Stomach (tissue), 9 donors: ENCODE results near the gene KPNA3. TPM values are rescaled to one million over a fixed set of nuclear protein-coding genes. Genes with fewer than 3 reads are reported as not detected.
A peak's percentile ranks its signal among the peaks of the same experiment; 100 is the strongest.

Source experiments
- DNase-seq, 2 donors: peaks; one replicate each; pipeline versions ENCODE4 v3.0.0 to v3.0.0-alpha.2; 2013 to 2019
- H3K27ac ChIP-seq, 5 donors: fragments of 200-600 bp in 4 of 5; sonication (generic) in 4 of 5; one replicate each; pipeline ENCODE4 v1.5.1; 2013 to 2019; ENCODE audit warnings: mild to moderate bottlenecking in 1 of 5, moderate library complexity in 1 of 5
- H3K27me3 ChIP-seq, 3 donors: fragments of 200-600 bp; sonication (generic); one replicate each; pipeline ENCODE4 v1.5.1; 2017 to 2019; ENCODE audit warnings: mixed run types in 1 of 3
- H3K36me3 ChIP-seq, 4 donors: fragments of 200-600 bp; sonication (generic); 1 replicate in 3 of 4; 2 replicates in 1 of 4; pipeline ENCODE4 v1.5.1; 2016 to 2019
- H3K4me1 ChIP-seq, 4 donors: fragments of 200-600 bp; sonication (generic); one replicate each; pipeline ENCODE4 v1.5.1; 2016 to 2019
- H3K4me3 ChIP-seq, 4 donors: fragments of 200-600 bp; sonication (generic) in 3 of 4; one replicate each; pipeline ENCODE4 v1.5.1; 2016 to 2019; ENCODE audit warnings: mild to moderate bottlenecking in 1 of 4
- H3K9me3 ChIP-seq, 4 donors: fragments of 200-600 bp; sonication (generic); one replicate each; pipeline ENCODE4 v1.5.1; 2016 to 2019
- EP300 ChIP-seq: sonication (generic); formaldehyde crosslinking; IDR thresholded peaks from one replicate; pipeline ENCODE4 v1.6.1; 2017; ENCODE audit warnings: antibody characterized with exemption
- POLR2A ChIP-seq, 4 donors: fragments of 450-650 bp; IDR thresholded peaks; one replicate each; pipeline ENCODE4 v1.6.1; 2016; ENCODE audit warnings: antibody characterized with exemption in 4 of 4, control low read depth in 2 of 4, mild to moderate bottlenecking in 1 of 4, moderate library complexity in 1 of 4
- POLR2AphosphoS5 ChIP-seq, 3 donors: sonication (generic); formaldehyde crosslinking; IDR thresholded peaks; one replicate each; pipeline ENCODE4 v1.6.1; 2016; ENCODE audit warnings: antibody characterized with exemption in 3 of 3
- WGBS, 5 donors: extraction: QIAGEN DNeasy Blood & Tissue Kit in 3 of 5; methylation state at CpG; one replicate each; pipeline versions ENCODE4 v1.1.5 to v1.1.7; 2013 to 2018; 5-methylcytosine and 5-hydroxymethylcytosine counted together
- intact Hi-C: fragments of 100-400 bp; cut with DNase I; formaldehyde crosslinking; loops from one replicate; pipeline ENCODE4 v1.15.1; 2023; ENCODE audit warnings: low total_unique reads
- polyA plus RNA-seq, 3 donors: library from polyadenylated mRNA; stranded (reverse); fragments of 200-250 nt; gene quantifications; one replicate each; pipeline ENCODE4 v1.2.3, GENCODE V29; 2013
- total RNA-seq, 5 donors: library from RNA; depleted of rRNA; stranded (reverse); fragments of >200 nt; gene quantifications; one replicate each; pipeline versions ENCODE4 v1.1.0 to v1.2.3, GENCODE V29; 2014 to 2016
- TF ChIP-seq, protein P1 (sequence below), 7 experiments: fragments of 450-650 bp in 4 of 7; fragments of 200-600 bp in 3 of 7; sonication (generic) in 3 of 7; IDR thresholded peaks; one replicate each; pipeline ENCODE4 v1.5.1; 2016 to 2019; ENCODE audit warnings: antibody characterized with exemption in 7 of 7, control low read depth in 2 of 7, mild to moderate bottlenecking in 1 of 7
- donor health status: healthy with polysubstance abuse.
- donor health status: Bipolar disorder and iron deficiency.
- donor health status: healthy.

The KPNA3 gene
- total and polyA plus RNA-seq, 8 donors = 4.3 to 65.9 (median 14.9) TPM

DNA sequence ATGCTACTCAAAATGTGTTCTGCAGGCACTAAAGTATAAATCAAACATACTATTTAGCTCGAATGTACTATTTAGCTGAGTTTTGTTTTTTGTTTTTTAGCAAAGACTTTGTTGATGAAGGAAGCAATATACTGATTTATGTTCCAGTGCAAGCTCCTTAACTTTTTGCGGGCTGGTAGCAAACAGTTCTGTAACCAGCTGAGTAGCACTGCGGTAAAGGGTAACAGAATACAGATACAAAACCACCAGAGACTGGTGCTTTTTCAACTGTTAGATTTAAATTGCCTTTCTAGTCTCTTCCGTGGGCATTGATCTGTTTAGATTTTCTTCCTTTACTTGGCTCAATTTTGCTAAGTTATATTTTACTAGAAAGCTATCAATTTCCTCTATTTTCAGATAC is 39.0 kb upstream of the KPNA3 start:
- DNase-seq = no peak
- H3K27me3 ChIP-seq = no peaks in the 10 kb centered on the region
- intact Hi-C loops = no loop called here
- H3K9me3 ChIP-seq = peaks cover 0 to 7% (median 0%) of the 10 kb centered on the region in 4 donors
- no peaks in the 10 kb centered on the region for H3K4me1 ChIP-seq
- H3K4me3 ChIP-seq = no peak overlapping the region
- 38 to 58% (median 43%) methylated on average over 4 of the region's 4 CpGs for WGBS, 5 donors
- no peak overlapping the region for H3K27ac ChIP-seq
- no peaks in the 10 kb centered on the region for H3K36me3 ChIP-seq
- TF ChIP-seq POLR2A (IDR thresholded peaks at IDR 0.05) = no peak
- no peak for TF ChIP-seq POLR2AphosphoS5 (IDR thresholded peaks at IDR 0.05)
- no peak for TF ChIP-seq EP300
- TF ChIP-seq, protein P1, sequence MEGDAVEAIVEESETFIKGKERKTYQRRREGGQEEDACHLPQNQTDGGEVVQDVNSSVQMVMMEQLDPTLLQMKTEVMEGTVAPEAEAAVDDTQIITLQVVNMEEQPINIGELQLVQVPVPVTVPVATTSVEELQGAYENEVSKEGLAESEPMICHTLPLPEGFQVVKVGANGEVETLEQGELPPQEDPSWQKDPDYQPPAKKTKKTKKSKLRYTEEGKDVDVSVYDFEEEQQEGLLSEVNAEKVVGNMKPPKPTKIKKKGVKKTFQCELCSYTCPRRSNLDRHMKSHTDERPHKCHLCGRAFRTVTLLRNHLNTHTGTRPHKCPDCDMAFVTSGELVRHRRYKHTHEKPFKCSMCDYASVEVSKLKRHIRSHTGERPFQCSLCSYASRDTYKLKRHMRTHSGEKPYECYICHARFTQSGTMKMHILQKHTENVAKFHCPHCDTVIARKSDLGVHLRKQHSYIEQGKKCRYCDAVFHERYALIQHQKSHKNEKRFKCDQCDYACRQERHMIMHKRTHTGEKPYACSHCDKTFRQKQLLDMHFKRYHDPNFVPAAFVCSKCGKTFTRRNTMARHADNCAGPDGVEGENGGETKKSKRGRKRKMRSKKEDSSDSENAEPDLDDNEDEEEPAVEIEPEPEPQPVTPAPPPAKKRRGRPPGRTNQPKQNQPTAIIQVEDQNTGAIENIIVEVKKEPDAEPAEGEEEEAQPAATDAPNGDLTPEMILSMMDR (IDR thresholded peaks at IDR 0.05) = no peak

DNA sequence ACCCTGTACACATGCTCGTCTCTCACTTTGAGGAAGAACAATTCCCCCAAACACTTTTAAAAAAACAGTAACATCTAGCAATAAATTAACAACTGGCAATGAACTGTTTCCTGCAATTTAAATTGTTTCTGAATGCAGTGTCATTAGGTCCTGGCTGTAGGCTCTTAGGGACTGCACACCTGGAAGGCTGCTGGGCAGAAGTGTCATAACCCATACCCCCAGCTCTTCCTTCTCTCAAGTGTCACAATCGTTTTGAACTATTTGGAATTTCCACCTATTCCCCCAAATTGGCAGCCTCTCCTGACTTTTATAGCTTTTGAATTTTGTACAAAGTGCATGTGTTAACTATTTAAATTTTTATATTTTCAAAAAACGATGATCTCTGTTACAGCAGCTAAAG is 38.2 kb upstream of the KPNA3 start:
- no peak for DNase-seq
- Histone ChIP-seq H3K36me3 (no peaks in the 10 kb centered on the region), H3K9me3 (peaks cover 0 to 7% (median 0%) of the 10 kb centered on the region in 4 donors), H3K4me1 (no peaks in the 10 kb centered on the region), H3K27ac (no peak overlapping the region), H3K27me3 (no peaks in the 10 kb centered on the region), H3K4me3 (no peak overlapping the region)
- TF ChIP-seq EP300 = no peak
- TF ChIP-seq, protein P1 (IDR thresholded peaks at IDR 0.05) = no peak
- no peak for TF ChIP-seq POLR2AphosphoS5 (IDR thresholded peaks at IDR 0.05)
- no peak for TF ChIP-seq POLR2A (IDR thresholded peaks at IDR 0.05)
- 45 to 63% (median 54%) methylated on average over 3 of the region's 3 CpGs for WGBS, 5 donors
- intact Hi-C loops = no loop called here

DNA sequence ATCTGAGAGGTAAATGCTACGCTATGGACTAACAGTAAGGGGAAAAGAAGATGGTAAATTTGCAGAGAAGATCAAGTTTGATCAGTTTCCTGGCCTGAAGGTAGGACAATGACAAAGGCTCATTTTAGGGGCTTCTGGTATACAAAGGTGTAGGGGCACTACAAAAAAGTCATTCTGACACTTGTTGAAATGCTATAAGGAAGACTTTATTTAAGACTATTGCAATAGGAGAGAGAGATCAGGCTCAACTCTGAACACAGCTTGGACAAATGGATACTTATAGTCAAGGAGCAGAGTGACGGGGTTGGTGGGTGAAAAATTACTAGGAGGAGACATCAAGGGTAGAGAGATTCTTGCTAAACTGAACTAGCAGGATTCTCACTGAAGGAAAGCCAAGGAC is 37.2 kb upstream of the KPNA3 start:
- peaks cover 0 to 7% (median 0%) of the 10 kb centered on the region in 4 donors for H3K9me3 ChIP-seq
- no peak for DNase-seq
- no peaks in the 10 kb centered on the region for H3K4me1 ChIP-seq
- no peak overlapping the region for H3K27ac ChIP-seq
- no peaks in the 10 kb centered on the region for H3K27me3 ChIP-seq
- no peak for TF ChIP-seq EP300
- TF ChIP-seq, protein P1 (IDR thresholded peaks at IDR 0.05) = no peak
- no peak for TF ChIP-seq POLR2A (IDR thresholded peaks at IDR 0.05)
- no peak for TF ChIP-seq POLR2AphosphoS5 (IDR thresholded peaks at IDR 0.05)
- H3K36me3 ChIP-seq = no peaks in the 10 kb centered on the region
- H3K4me3 ChIP-seq = no peak overlapping the region
- intact Hi-C loops = no loop called here
- 94 to 99% (median 97%) methylated on average over 2 of the region's 2 CpGs for WGBS, 5 donors

DNA sequence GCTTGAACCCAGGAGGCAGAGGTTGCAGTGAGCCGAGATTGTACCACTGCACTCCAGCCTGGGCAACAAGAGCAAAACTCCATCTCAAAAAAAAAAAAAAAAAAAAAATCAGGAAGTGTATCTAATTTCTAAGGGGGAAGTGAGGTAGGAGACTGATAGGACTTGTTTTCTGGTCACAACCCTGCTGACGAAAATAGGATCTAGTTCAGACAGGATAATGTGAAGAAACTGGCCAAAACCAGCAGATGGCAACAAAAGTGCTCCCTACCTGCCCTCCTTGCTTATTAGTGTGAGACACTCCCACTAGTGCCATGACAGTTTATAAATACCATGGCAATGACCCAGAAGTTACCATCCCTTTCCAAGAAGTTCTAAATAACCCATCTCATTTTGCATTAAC is 36.0 kb upstream of the KPNA3 start:
- DNase-seq = peak in 1 of 2 donors; percentile 26
- Histone ChIP-seq H3K27ac (no peak overlapping the region), H3K36me3 (no peaks in the 10 kb centered on the region), H3K9me3 (peaks cover 0 to 7% (median 0%) of the 10 kb centered on the region in 4 donors), H3K27me3 (no peaks in the 10 kb centered on the region), H3K4me1 (no peaks in the 10 kb centered on the region), H3K4me3 (no peak overlapping the region)
- WGBS, 5 donors = 50 to 72% (median 64%) methylated on average over 1 to 2 of the region's 2 CpGs
- intact Hi-C loops = no loop called here
- TF ChIP-seq EP300 (no peak), POLR2A (IDR thresholded peaks at IDR 0.05) (no peak), POLR2AphosphoS5 (IDR thresholded peaks at IDR 0.05) (no peak)
- TF ChIP-seq, protein P1 (IDR thresholded peaks at IDR 0.05) = no peak
